ENCODE data around the gene BCOR. TPM values are rescaled to one million over a fixed set of nuclear protein-coding genes. Genes with fewer than 3 reads are reported as not detected.

Gene BCOR
- total and polyA plus RNA-seq, 4 donors = 5.6 to 23.0 (median 11.0) TPM

DNA sequence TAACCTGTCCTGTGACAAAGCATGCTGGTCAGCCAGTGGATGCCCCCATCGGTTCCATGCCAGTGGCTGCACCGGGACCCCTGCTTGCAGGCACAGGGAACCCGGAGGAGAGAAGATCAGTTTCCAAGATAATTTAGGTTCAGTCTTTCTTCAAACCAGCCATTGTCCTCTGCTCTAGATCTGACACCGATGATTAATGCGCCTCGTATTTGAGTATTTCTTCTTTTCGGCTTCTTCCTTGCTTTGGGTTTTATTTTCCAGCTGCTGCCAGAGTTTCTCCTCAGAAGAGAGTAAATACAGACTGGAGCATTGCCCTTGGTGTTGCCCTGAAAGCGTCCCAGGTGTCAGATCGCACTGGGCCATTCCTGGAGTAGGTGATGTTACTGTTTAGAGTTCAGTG, 19.2 kb upstream of the BCOR start:
- Histone ChIP-seq H3K27ac (ENCODE audit: low read depth in 1 of 2, low read length in 2 of 2) (no peak overlapping the region), H3K36me3 (ENCODE audit: control insufficient read depth in 4 of 4, insufficient read depth in 3 of 4, low read depth in 1 of 4, low read length in 3 of 4) (no peaks in the 10 kb centered on the region), H3K9me3 (ENCODE audit: control insufficient read depth in 4 of 4, low read length in 3 of 4) (no peaks in the 10 kb centered on the region), H3K4me3 (ENCODE audit: low read depth in 1 of 3, low read length in 3 of 3) (no peak overlapping the region), H3K27me3 (ENCODE audit: control insufficient read depth in 4 of 4, insufficient read depth in 4 of 4, low read length in 3 of 4) (no peaks in the 10 kb centered on the region), H3K4me1 (ENCODE audit: control insufficient read depth in 4 of 4, insufficient read depth in 4 of 4, low read length in 3 of 4) (peaks cover 0 to 2% (median 0%) of the 10 kb centered on the region in 4 donors), H3K9ac (ENCODE audit: low read depth in 1 of 2, low read length in 2 of 2) (no peak overlapping the region)
- 76% methylated on average over 9 of the region's 9 CpGs for WGBS
- DNase-seq (ENCODE audit: low spot score) = no peak
- TF ChIP-seq, protein P1, sequence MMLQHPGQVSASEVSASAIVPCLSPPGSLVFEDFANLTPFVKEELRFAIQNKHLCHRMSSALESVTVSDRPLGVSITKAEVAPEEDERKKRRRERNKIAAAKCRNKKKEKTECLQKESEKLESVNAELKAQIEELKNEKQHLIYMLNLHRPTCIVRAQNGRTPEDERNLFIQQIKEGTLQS (IDR thresholded peaks at IDR 0.05) = no peak
- TF ChIP-seq FOXA2 (IDR thresholded peaks at IDR 0.05) = no peak
- TF ChIP-seq, protein P2, sequence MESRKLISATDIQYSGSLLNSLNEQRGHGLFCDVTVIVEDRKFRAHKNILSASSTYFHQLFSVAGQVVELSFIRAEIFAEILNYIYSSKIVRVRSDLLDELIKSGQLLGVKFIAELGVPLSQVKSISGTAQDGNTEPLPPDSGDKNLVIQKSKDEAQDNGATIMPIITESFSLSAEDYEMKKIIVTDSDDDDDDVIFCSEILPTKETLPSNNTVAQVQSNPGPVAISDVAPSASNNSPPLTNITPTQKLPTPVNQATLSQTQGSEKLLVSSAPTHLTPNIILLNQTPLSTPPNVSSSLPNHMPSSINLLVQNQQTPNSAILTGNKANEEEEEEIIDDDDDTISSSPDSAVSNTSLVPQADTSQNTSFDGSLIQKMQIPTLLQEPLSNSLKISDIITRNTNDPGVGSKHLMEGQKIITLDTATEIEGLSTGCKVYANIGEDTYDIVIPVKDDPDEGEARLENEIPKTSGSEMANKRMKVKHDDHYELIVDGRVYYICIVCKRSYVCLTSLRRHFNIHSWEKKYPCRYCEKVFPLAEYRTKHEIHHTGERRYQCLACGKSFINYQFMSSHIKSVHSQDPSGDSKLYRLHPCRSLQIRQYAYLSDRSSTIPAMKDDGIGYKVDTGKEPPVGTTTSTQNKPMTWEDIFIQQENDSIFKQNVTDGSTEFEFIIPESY (IDR thresholded peaks at IDR 0.05) = no peak
- TF ChIP-seq FOXA1 (IDR thresholded peaks at IDR 0.05) = no peak
- TF ChIP-seq SP1 (IDR thresholded peaks at IDR 0.05) = no peak
- no peak for TF ChIP-seq NR2F2 (IDR thresholded peaks at IDR 0.05)
- TF ChIP-seq, protein P3, sequence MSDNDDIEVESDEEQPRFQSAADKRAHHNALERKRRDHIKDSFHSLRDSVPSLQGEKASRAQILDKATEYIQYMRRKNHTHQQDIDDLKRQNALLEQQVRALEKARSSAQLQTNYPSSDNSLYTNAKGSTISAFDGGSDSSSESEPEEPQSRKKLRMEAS (IDR thresholded peaks at IDR 0.05) = no peak

DNA sequence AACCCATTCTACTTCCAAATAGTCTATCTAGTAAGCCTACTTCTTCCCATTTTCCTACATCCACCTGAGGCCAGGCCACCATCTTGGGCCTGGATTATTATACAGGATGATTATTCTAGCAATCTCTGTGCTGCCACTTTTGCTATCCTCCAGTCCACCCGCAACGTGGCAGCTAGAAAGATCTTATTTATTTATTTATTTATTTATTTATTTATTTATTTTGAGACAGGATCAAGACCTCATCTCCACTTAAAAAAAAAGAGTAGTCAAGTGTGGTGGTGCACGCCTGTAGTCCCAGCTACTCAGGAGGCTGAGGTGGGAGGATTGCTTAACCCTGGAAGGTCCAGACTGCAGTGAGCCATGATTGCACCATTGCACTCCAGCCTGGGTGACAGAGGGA, 15.2 kb upstream of the BCOR start:
- no peak overlapping the region for H3K9ac ChIP-seq (ENCODE audit: low read depth in 1 of 2, low read length in 2 of 2)
- DNase-seq (ENCODE audit: low spot score) = no peak
- no peaks in the 10 kb centered on the region for H3K36me3 ChIP-seq (ENCODE audit: control insufficient read depth in 4 of 4, insufficient read depth in 3 of 4, low read depth in 1 of 4, low read length in 3 of 4)
- no peaks in the 10 kb centered on the region for H3K9me3 ChIP-seq (ENCODE audit: control insufficient read depth in 4 of 4, low read length in 3 of 4)
- H3K27ac ChIP-seq (ENCODE audit: low read depth in 1 of 2, low read length in 2 of 2) = no peak overlapping the region
- no peak overlapping the region for H3K4me3 ChIP-seq (ENCODE audit: low read depth in 1 of 3, low read length in 3 of 3)
- TF ChIP-seq, protein P4, sequence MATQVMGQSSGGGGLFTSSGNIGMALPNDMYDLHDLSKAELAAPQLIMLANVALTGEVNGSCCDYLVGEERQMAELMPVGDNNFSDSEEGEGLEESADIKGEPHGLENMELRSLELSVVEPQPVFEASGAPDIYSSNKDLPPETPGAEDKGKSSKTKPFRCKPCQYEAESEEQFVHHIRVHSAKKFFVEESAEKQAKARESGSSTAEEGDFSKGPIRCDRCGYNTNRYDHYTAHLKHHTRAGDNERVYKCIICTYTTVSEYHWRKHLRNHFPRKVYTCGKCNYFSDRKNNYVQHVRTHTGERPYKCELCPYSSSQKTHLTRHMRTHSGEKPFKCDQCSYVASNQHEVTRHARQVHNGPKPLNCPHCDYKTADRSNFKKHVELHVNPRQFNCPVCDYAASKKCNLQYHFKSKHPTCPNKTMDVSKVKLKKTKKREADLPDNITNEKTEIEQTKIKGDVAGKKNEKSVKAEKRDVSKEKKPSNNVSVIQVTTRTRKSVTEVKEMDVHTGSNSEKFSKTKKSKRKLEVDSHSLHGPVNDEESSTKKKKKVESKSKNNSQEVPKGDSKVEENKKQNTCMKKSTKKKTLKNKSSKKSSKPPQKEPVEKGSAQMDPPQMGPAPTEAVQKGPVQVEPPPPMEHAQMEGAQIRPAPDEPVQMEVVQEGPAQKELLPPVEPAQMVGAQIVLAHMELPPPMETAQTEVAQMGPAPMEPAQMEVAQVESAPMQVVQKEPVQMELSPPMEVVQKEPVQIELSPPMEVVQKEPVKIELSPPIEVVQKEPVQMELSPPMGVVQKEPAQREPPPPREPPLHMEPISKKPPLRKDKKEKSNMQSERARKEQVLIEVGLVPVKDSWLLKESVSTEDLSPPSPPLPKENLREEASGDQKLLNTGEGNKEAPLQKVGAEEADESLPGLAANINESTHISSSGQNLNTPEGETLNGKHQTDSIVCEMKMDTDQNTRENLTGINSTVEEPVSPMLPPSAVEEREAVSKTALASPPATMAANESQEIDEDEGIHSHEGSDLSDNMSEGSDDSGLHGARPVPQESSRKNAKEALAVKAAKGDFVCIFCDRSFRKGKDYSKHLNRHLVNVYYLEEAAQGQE (IDR thresholded peaks at IDR 0.05) = no peak
- TF ChIP-seq HNF4G (IDR thresholded peaks at IDR 0.05) (no peak), RXRA (IDR thresholded peaks at IDR 0.05) (no peak), GABPA (IDR thresholded peaks at IDR 0.05 in 1 of 2, conservative IDR thresholded peaks at IDR 0.05 in 1 of 2) (no peak), FOXA1 (IDR thresholded peaks at IDR 0.05) (no peak), FOXA2 (IDR thresholded peaks at IDR 0.05) (no peak), RAD21 (IDR thresholded peaks at IDR 0.05) (no peak), JUND (IDR thresholded peaks at IDR 0.05) (no peak), NR2F2 (IDR thresholded peaks at IDR 0.05) (no peak)
- TF ChIP-seq, protein P1 (IDR thresholded peaks at IDR 0.05) = no peak
- H3K4me1 ChIP-seq (ENCODE audit: control insufficient read depth in 4 of 4, insufficient read depth in 4 of 4, low read length in 3 of 4) = peaks cover 3 to 20% (median 6%) of the 10 kb centered on the region in 4 donors
- no peaks in the 10 kb centered on the region for H3K27me3 ChIP-seq (ENCODE audit: control insufficient read depth in 4 of 4, insufficient read depth in 4 of 4, low read length in 3 of 4)
- 97% methylated on average over 3 of the region's 3 CpGs for WGBS
